Measurements from ENCODE around the gene RBM44. TPM values are rescaled to one million over a fixed set of nuclear protein-coding genes. Genes with fewer than 3 reads are reported as not detected.
A peak's percentile ranks its signal among the peaks of the same experiment; 100 is the strongest.

RBM44 gene
- total RNA-seq, 4 donors from 2014 or later: 0.08 to 1.5 (median 0.20) TPM

DNA sequence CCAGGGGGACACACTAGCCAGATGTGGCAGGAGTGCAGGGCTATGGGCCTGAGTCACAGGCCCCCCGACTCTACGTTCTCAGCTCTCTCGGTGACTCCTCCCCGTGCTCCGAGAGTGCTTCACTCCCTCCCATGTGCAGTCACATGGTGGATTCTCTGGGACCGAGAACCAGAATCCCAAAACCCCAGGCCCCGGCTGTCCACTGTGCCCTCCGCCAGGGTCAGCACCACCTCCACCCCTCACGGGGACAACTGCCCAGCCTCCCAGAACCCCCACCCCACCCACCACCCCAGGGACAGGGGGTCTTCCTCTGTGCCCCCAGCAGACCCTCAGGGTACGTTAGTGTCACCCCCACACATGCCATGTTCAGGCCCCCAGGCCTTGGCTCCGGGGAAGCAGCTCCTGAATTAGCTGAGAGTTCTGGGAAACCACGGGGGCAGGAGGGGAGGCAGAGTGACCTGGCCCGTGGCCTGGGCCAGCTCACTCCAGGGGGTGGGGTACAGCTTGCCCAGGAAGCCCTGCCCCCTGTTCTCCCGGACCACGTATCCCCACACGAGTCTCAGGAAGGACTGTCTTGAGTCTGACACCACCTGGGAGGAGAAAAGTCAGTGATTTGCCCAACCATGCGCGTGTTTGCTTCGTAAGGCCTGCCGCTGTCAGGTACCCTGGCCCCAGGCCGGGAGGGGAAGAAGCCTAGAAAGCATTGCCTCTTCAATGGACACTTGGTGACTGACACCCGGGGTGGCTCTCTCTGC is 65.3 kb downstream of the RBM44 start:
- DNase-seq: no peak
- Histone ChIP-seq H3K4me3 (no peak overlapping the region), H3K36me3 (no peaks in the 10 kb centered on the region), H3K4me1 (peaks cover 5 to 62% (median 17%) of the 10 kb centered on the region in 3 donors), H3K27me3 (peaks cover 0 to 62% (median 0%) of the 10 kb centered on the region in 4 donors), H3K9me3 (no peaks in the 10 kb centered on the region), H3K27ac (peak overlapping the region in 3 of 4 donors; percentile 22 to 79 (median 71))
- 68 to 70% methylated on average over 8 to 13 of the region's 22 CpGs for WGBS, 2 donors
- intact Hi-C loops (cut with DNase I): no loop called here
- TF ChIP-seq POLR2A (IDR thresholded peaks at IDR 0.05): no peak
- TF ChIP-seq, protein P1, sequence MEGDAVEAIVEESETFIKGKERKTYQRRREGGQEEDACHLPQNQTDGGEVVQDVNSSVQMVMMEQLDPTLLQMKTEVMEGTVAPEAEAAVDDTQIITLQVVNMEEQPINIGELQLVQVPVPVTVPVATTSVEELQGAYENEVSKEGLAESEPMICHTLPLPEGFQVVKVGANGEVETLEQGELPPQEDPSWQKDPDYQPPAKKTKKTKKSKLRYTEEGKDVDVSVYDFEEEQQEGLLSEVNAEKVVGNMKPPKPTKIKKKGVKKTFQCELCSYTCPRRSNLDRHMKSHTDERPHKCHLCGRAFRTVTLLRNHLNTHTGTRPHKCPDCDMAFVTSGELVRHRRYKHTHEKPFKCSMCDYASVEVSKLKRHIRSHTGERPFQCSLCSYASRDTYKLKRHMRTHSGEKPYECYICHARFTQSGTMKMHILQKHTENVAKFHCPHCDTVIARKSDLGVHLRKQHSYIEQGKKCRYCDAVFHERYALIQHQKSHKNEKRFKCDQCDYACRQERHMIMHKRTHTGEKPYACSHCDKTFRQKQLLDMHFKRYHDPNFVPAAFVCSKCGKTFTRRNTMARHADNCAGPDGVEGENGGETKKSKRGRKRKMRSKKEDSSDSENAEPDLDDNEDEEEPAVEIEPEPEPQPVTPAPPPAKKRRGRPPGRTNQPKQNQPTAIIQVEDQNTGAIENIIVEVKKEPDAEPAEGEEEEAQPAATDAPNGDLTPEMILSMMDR (IDR thresholded peaks at IDR 0.05): no peak

DNA sequence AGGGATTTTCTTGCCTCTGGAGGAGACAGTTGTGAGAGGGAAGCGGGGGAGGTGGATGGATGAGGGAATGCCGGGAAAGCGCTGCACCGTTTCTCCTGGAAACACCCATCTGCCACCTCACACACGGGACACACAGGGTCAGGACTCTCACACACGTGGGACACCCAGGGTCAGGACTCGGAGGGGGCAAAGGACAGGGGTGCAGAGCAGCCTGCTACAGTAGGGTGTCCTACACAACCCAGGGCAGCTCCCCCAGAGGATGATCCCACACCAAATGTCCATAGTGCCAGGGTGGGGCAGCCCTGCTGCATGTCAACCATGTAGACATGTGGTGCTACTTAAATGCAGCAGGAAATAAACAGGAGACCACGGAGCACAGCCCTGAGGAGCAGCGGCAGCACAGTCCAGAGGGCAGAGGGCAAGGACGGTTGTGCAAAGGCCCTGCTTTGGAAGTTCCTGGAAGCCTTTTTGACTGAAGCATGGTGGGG is 65.9 kb downstream of the RBM44 start:
- H3K27ac ChIP-seq: peak overlapping the region in 2 of 4 donors; percentile 71 to 79
- no peaks in the 10 kb centered on the region for H3K9me3 ChIP-seq
- peaks cover 0 to 56% (median 0%) of the 10 kb centered on the region in 4 donors for H3K27me3 ChIP-seq
- 71 to 84% methylated on average over 8 to 9 of the region's 10 CpGs for WGBS, 2 donors
- H3K4me3 ChIP-seq: no peak overlapping the region
- peaks cover 4 to 56% (median 15%) of the 10 kb centered on the region in 3 donors for H3K4me1 ChIP-seq
- H3K36me3 ChIP-seq: no peaks in the 10 kb centered on the region
- intact Hi-C loops (cut with DNase I): no loop called here
- DNase-seq: no peak
- TF ChIP-seq, protein P1 (IDR thresholded peaks at IDR 0.05): no peak
- TF ChIP-seq POLR2A (IDR thresholded peaks at IDR 0.05): no peak

DNA sequence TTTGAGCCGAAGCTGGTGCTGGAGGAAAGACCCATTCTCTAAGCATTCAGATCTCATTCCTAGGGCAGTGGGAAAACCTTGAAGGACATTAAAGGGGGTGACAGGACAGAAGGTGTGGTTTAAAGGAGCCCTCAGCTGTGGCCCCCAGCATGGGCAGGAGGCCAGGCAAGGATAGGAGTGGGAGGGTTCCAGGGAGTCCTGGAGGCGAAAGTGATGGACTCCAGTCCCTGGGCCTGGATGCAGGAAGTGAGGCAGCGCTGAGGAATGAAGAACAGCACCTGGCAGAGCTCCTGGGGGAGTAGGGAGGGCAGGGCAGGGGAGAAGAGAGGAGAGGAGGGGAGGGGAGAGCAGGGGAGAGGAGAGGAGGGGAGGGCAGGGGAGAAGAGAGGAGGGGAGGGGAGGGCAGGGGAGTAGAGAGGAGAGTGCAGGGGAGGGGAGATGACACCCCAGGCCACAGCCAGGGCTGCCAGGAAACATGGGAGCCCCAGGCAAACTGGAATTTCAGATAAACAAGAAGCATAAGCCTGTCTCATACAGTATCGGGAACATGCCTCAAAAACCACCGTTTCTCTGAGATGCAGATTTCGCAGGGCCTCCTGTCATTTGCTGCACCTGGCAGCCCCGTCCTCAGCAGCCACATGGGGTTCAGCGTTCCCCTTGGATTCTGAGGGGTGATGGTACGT is 66.5 kb downstream of the RBM44 start:
- peaks cover 0 to 50% (median 0%) of the 10 kb centered on the region in 4 donors for H3K27me3 ChIP-seq
- no peaks in the 10 kb centered on the region for H3K36me3 ChIP-seq
- H3K4me3 ChIP-seq: no peak overlapping the region
- H3K4me1 ChIP-seq: peaks cover 0 to 50% (median 9%) of the 10 kb centered on the region in 3 donors
- no peaks in the 10 kb centered on the region for H3K9me3 ChIP-seq
- no peak for DNase-seq
- TF ChIP-seq POLR2A (IDR thresholded peaks at IDR 0.05): no peak
- TF ChIP-seq, protein P1 (IDR thresholded peaks at IDR 0.05): no peak
- WGBS, 2 donors: 38 to 44% methylated on average over 4 to 9 of the region's 9 CpGs
- peak overlapping the region in 2 of 4 donors; percentile 71 to 79 for H3K27ac ChIP-seq
- intact Hi-C loops (cut with DNase I): no loop called here

DNA sequence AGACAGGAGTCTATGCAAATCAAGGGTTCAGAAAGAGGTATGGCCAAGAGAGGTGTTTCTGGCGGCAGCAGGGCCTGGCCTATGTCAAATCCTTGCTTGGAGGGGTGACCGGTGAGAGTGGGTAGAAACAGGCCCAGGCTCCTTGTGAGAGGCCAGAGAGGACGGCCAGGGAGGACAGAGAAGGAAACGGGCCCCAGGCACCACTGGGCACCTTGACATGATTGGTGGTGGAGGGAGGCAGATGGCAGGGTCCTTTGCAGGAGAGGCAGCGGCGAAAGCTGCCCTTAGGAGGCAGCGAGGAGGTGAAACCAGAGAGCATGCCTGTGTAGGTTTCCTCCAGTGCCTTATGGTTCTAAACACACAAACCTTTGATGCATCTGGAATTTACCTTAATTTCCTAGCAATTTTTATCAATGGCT is 67.1 kb downstream of the RBM44 start:
- intact Hi-C loops (cut with DNase I): no loop called here
- TF ChIP-seq, protein P1 (IDR thresholded peaks at IDR 0.05): no peak
- no peak for TF ChIP-seq POLR2A (IDR thresholded peaks at IDR 0.05)
- no peak overlapping the region for H3K4me3 ChIP-seq
- WGBS, 2 donors: 80 to 83% methylated on average over 7 of the region's 7 CpGs
- H3K27me3 ChIP-seq: peaks cover 0 to 44% (median 0%) of the 10 kb centered on the region in 4 donors
- peak overlapping the region in 2 of 4 donors; percentile 36 to 79 for H3K27ac ChIP-seq
- DNase-seq: no peak
- H3K36me3 ChIP-seq: no peaks in the 10 kb centered on the region
- peaks cover 0 to 44% (median 7%) of the 10 kb centered on the region in 3 donors for H3K4me1 ChIP-seq
- H3K9me3 ChIP-seq: no peaks in the 10 kb centered on the region
